HCT116 (cell line): ENCODE measurements around the gene CCDC73. TPM values are rescaled to one million over a fixed set of nuclear protein-coding genes. Genes with fewer than 3 reads are reported as not detected.

Source experiments
- ATAC-seq: fragments of 200-7000 bp; cut with Tn5 transposase; 2 replicates; pipeline ENCODE4 v1.9.1; 2020; ENCODE audit warnings: mild to moderate bottlenecking, moderate library complexity
- BruUV-seq: library from RNA; stranded (reverse); fragments of 400-500 nt; replicated peaks from 2 replicates; lab custom pipeline; 2021; lab: Mats Ljungman, UMichigan
- CTCF ChIA-PET: fragments of 300-600 bp; sonication (Branson Sonifier 250); formaldehyde crosslinking; loops from one replicate; lab custom pipeline; 2021; ENCODE audit warnings: antibody characterized with exemption; lab: Charles Lee
- POLR2A ChIA-PET: fragments of 300-600, 350-600 bp; sonication (Branson Sonifier 250); formaldehyde crosslinking; loops from one replicate; lab custom pipeline; 2021; ENCODE audit warnings: antibody characterized with exemption; lab: Charles Lee
- RAD21 ChIA-PET, 2 experiments: fragments of 300-600 bp; sonication (Branson Sonifier 250); formaldehyde crosslinking; loops; one replicate each; lab custom pipeline; 2023; ENCODE audit warnings: low total read pairs in 2 of 2; ENCODE audit not compliant: uncharacterized antibody in 2 of 2, unreplicated experiment in 2 of 2, low non-redundant PET in 1 of 2; lab: Charles Lee
- DNase-seq: peaks from one replicate; pipeline ENCODE4 v3.0.0-alpha.2; 2010; ENCODE audit warnings: low read depth, low spot score
- H2AFZ ChIP-seq: fragments of 200-600 bp; shearing (Covaris generic), sonication (generic); 2 replicates; pipeline ENCODE4 v1.6.1; 2017; ENCODE audit warnings: low read depth, mixed run types, mixed read lengths, antibody characterized with exemption, low read length; ENCODE audit not compliant: poor library complexity, severe bottlenecking
- H3K27ac ChIP-seq: 2 replicates; pipeline ENCODE4 v1.5.1; 2012; ENCODE audit warnings: low read depth, low read length
- H3K27me3 ChIP-seq: fragments of 200-600 bp; sonication (generic); 2 replicates; pipeline ENCODE4 v1.6.1; 2016; ENCODE audit warnings: mixed run types, low read length, mixed read lengths; ENCODE audit not compliant: insufficient read depth
- H3K36me3 ChIP-seq, 2 experiments: fragments of 200-500 bp in 1 of 2; fragments of 200-600 bp in 1 of 2; sonication (Bioruptor generic) in 1 of 2; sonication (generic) in 1 of 2; 2 replicates each; pipeline versions ENCODE4 v1.5.1 to v1.6.1; 2014 to 2016; ENCODE audit warnings: low read length in 2 of 2, inconsistent platforms in 1 of 2, mixed read lengths in 1 of 2, mixed run types in 1 of 2; ENCODE audit not compliant: insufficient read depth in 2 of 2, control insufficient read depth in 1 of 2
- H3K4me1 ChIP-seq, 2 experiments: fragments of 200-600 bp in 1 of 2; sonication (generic) in 1 of 2; 2 replicates each; pipeline versions ENCODE4 v1.5.1 to v1.6.1; 2012 to 2017; ENCODE audit warnings: low read length in 2 of 2, inconsistent platforms in 1 of 2, mild to moderate bottlenecking in 1 of 2, mixed read lengths in 1 of 2, mixed run types in 1 of 2, moderate library complexity in 1 of 2; ENCODE audit not compliant: insufficient read depth in 2 of 2, control insufficient read depth in 1 of 2
- H3K4me2 ChIP-seq: fragments of 200-600 bp; sonication (generic); 2 replicates; pipeline ENCODE4 v1.6.1; 2017; ENCODE audit warnings: mixed run types, low read length, mixed read lengths
- H3K4me3 ChIP-seq, 2 experiments: fragments of 200-600 bp in 1 of 2; sonication (generic) in 1 of 2; replicated peaks in 1 of 2; 2 replicates each; pipeline ENCODE4 v1.5.1; 2011 to 2016; ENCODE audit warnings: low read length in 2 of 2, control low read depth in 1 of 2, low read depth in 1 of 2, mild to moderate bottlenecking in 1 of 2, mixed read lengths in 1 of 2, mixed run types in 1 of 2
- H3K79me2 ChIP-seq: fragments of 200-600 bp; sonication (generic); 2 replicates; pipeline ENCODE4 v1.6.1; 2017; ENCODE audit warnings: mild to moderate bottlenecking, mixed run types, low read length, moderate library complexity, mixed read lengths; ENCODE audit not compliant: insufficient read depth
- H3K9ac ChIP-seq: fragments of 200-600 bp; sonication (generic); 2 replicates; pipeline ENCODE4 v1.6.1; 2016; ENCODE audit warnings: low read length, mixed read lengths
- H3K9me2 ChIP-seq: fragments of 200-600 bp; sonication (generic), shearing (Covaris generic); 2 replicates; pipeline ENCODE4 v1.6.1; 2017; ENCODE audit warnings: mixed run types, mild to moderate bottlenecking, moderate library complexity; ENCODE audit not compliant: insufficient read depth
- H3K9me3 ChIP-seq, 2 experiments: fragments of 200-500 bp in 1 of 2; fragments of 200-600 bp in 1 of 2; sonication (Bioruptor generic) in 1 of 2; sonication (generic) in 1 of 2; 2 replicates each; pipeline ENCODE4 v1.6.1; 2014 to 2017; ENCODE audit warnings: low read length in 2 of 2, mixed read lengths in 2 of 2, inconsistent platforms in 1 of 2, low read depth in 1 of 2, mild to moderate bottlenecking in 1 of 2, mixed run types in 1 of 2, moderate library complexity in 1 of 2; ENCODE audit not compliant: control insufficient read depth in 1 of 2, insufficient read depth in 1 of 2
- H4K20me1 ChIP-seq: fragments of 200-600 bp; sonication (generic), shearing (Covaris generic); 2 replicates; pipeline ENCODE4 v1.6.1; 2017; ENCODE audit warnings: mixed run types, mild to moderate bottlenecking, moderate library complexity; ENCODE audit not compliant: insufficient read depth
- EZH2phosphoT487 ChIP-seq: fragments of 200-600 bp; IDR thresholded peaks from 2 replicates; pipeline ENCODE4 v1.6.1; 2018; ENCODE audit warnings: antibody characterized with exemption, borderline replicate concordance
- JUND ChIP-seq: IDR thresholded peaks from 2 replicates; pipeline ENCODE4 v1.6.1; 2012
- REST ChIP-seq: IDR thresholded peaks from 2 replicates; pipeline ENCODE4 v1.6.1; 2012; ENCODE audit warnings: low read depth
- TCF7L2 ChIP-seq: IDR thresholded peaks from 2 replicates; pipeline ENCODE4 v1.7.0; 2011; ENCODE audit warnings: borderline replicate concordance, inconsistent platforms; ENCODE audit not compliant: insufficient read depth, insufficient read length; ENCODE audit errors: extremely low read depth
- intact Hi-C: fragments of 100-400 bp; cut with micrococcal nuclease; formaldehyde crosslinking; loops from 2 replicates; pipeline ENCODE4 v1.10.0; 2022
- total RNA-seq: library from RNA; stranded (reverse); gene quantifications from one replicate; pipeline ENCODE4 v1.2.1, GENCODE V29; 2021; ENCODE audit not compliant: unreplicated experiment

CCDC73 gene
- total RNA-seq, 1 experiment from 2014 or later, result not detected

GRCh38 chr11:32831221-32831620 lies 36.8 kb upstream of the CCDC73 start:
- Histone ChIP-seq H3K9me2 (no peaks in the 10 kb centered on the region), H2AFZ (no peak overlapping the region), H3K79me2 (no peaks in the 10 kb centered on the region), H4K20me1 (no peaks in the 10 kb centered on the region), H3K9me3 (no peaks in the 10 kb centered on the region), H3K4me2 (no peak overlapping the region), H3K9ac (no peak overlapping the region), H3K36me3 (no peaks in the 10 kb centered on the region), H3K27me3 (no peaks in the 10 kb centered on the region), H3K27ac (no peak overlapping the region), H3K4me3 (no peak overlapping the region), H3K4me1 (peaks cover 7 to 13% of the 10 kb centered on the region in 2 experiments)
- TSS peak; percentile 65 for BruUV-seq
- TF ChIP-seq TCF7L2 (no peak), EZH2phosphoT487 (no peak)
- intact Hi-C loops, result no loop called here
- ATAC-seq (no peak), DNase-seq (no peak)
- POLR2A ChIA-PET, result no interaction called here
- RAD21 ChIA-PET, result no interaction called here
- CTCF ChIA-PET, result no interaction called here

GRCh38 chr11:32830796-32831195 lies 36.3 kb upstream of the CCDC73 start:
- no peak for DNase-seq
- H3K4me2 ChIP-seq, result peak overlapping the region; percentile 82
- H3K4me3 ChIP-seq, result peak overlapping the region in 1 of 2 experiments; percentile 62; a peak in 3 of 4 replicates
- H3K9me2 ChIP-seq, result no peaks in the 10 kb centered on the region
- H3K9ac ChIP-seq, result peak overlapping the region; percentile 64; the same call in 1 of the 2 replicates
- POLR2A ChIA-PET, result no interaction called here
- RAD21 ChIA-PET, result no interaction called here
- no peak overlapping the region for H2AFZ ChIP-seq
- no peaks in the 10 kb centered on the region for H3K9me3 ChIP-seq
- H4K20me1 ChIP-seq, result no peaks in the 10 kb centered on the region
- no peak for ATAC-seq
- BruUV-seq, result no TSS peak
- H3K79me2 ChIP-seq, result no peaks in the 10 kb centered on the region
- H3K27ac ChIP-seq, result no peak overlapping the region
- peaks cover 7 to 13% of the 10 kb centered on the region in 2 experiments for H3K4me1 ChIP-seq
- intact Hi-C loops, result no loop called here
- no peaks in the 10 kb centered on the region for H3K36me3 ChIP-seq
- CTCF ChIA-PET, result interaction anchor here (1.0 kb wide), 1 partner anchor 871 kb away, joined by 3 read pairs; no protein-coding TSS in a partner anchor
- no peaks in the 10 kb centered on the region for H3K27me3 ChIP-seq
- TF ChIP-seq REST (no peak), JUND (no peak), EZH2phosphoT487 (no peak)
- TF ChIP-seq, all 23 proteins: peak for 0
